ENCODE measurements around the gene VPS33A. TPM values are rescaled to one million over a fixed set of nuclear protein-coding genes. Genes with fewer than 3 reads are reported as not detected.

VPS33A gene
- total and polyA plus RNA-seq, 2 donors (not counting 3 experiments of a cell fraction or from before 2014, with no cell fraction given): 12.1 to 23.1 TPM

- dilution Hi-C loops (cut with MboI; ENCODE audit: extremely low pct_ligation_motif_present, low sequenced_read_pairs): no loop called here
- no peaks in the 10 kb centered on the region for H3K4me1 ChIP-seq (ENCODE audit: control insufficient read depth, extremely low read depth, insufficient read depth, low read length)
- no peak for TF ChIP-seq JUN (IDR thresholded peaks at IDR 0.05; ENCODE audit: borderline replicate concordance, insufficient read depth, insufficient read length, low read depth)
- TF ChIP-seq GATA2 (IDR thresholded peaks at IDR 0.05; ENCODE audit: insufficient read depth, insufficient read length, low read depth, low read length): no peak
- no peak for TF ChIP-seq FOS (IDR thresholded peaks at IDR 0.05; ENCODE audit: borderline replicate concordance, insufficient read depth, low read length)
- TF ChIP-seq, protein P1, sequence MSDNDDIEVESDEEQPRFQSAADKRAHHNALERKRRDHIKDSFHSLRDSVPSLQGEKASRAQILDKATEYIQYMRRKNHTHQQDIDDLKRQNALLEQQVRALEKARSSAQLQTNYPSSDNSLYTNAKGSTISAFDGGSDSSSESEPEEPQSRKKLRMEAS (IDR thresholded peaks at IDR 0.05; ENCODE audit: insufficient read depth, insufficient read length): no peak
- TF ChIP-seq CTCF (IDR thresholded peaks at IDR 0.05; ENCODE audit: extremely low read depth in 1 of 2, insufficient read depth in 1 of 2, low read depth in 1 of 2, low read length in 2 of 2): no peak
- no peak for TF ChIP-seq POLR2A (IDR thresholded peaks at IDR 0.05; ENCODE audit: low read depth, low read length)
- no peak overlapping the region for H3K4me2 ChIP-seq (ENCODE audit: insufficient read depth, low read length)
- no peaks in the 10 kb centered on the region for H3K9me1 ChIP-seq (replicated peaks; ENCODE audit: control insufficient read depth, extremely low read depth, insufficient read depth, low read length)
- H3K9me3 ChIP-seq (replicated peaks; ENCODE audit: control insufficient read depth, insufficient read depth, low read length): no peaks in the 10 kb centered on the region
- no peak overlapping the region for H3K4me3 ChIP-seq (replicated peaks in 1 of 3; ENCODE audit: insufficient read depth in 1 of 3, low read depth in 1 of 3, low read length in 3 of 3)
- no peak overlapping the region for H3K9ac ChIP-seq (replicated peaks; ENCODE audit: extremely low read depth, insufficient read depth, low read length)
- ChIA-PET POLR2A (interaction anchor here (1.2 kb wide), 1 partner anchor 62 kb away, joined by 8 read pairs; no protein-coding TSS in a partner anchor), CTCF (interaction anchor here (0.8 to 6.1 kb wide), 8 partner anchors 11 to 275 kb away, joined by 3 to 115 read pairs (median 15); partner anchors contain the start of genes B3GNT4 and CFAP251)
- no peaks in the 10 kb centered on the region for H3K36me3 ChIP-seq (ENCODE audit: control insufficient read depth in 2 of 2, extremely low read depth in 1 of 2, insufficient read depth in 2 of 2, low read length in 2 of 2)
- DNase-seq (ENCODE audit: low read depth, low spot score): no peak
- no peak for FAIRE-seq
- intact Hi-C loops (cut with micrococcal nuclease): no loop called here
- no peak overlapping the region for H3K27ac ChIP-seq (ENCODE audit: insufficient read depth, low read depth, low read length)
- no peaks in the 10 kb centered on the region for H3K79me2 ChIP-seq (ENCODE audit: control insufficient read depth, insufficient read depth, low read length)
- H4K20me1 ChIP-seq (replicated peaks; ENCODE audit: control insufficient read depth, extremely low read depth, insufficient read depth, low read length): no peaks in the 10 kb centered on the region
- no peaks in the 10 kb centered on the region for H3K27me3 ChIP-seq (ENCODE audit: control insufficient read depth in 2 of 2, insufficient read depth in 2 of 2, low read length in 2 of 2)
- no peak overlapping the region for H2AFZ ChIP-seq (ENCODE audit: low read depth, low read length)
- BruUV-seq (replicated peaks): no TSS peak
Measured at GRCh38 chr12:122192441-122192840, 73.9 kb downstream of the VPS33A start.
